GM21825 (cell line): ENCODE measurements around the gene CLDN19.
"Not testable (repeated sequence)": the region's sequence is repeated elsewhere in the genome, so short reads cannot be mapped to it uniquely, and the experiment has no call there.

ENCODE experiments used
- ATAC-seq: cut with Tn5 transposase; IDR thresholded peaks from one replicate; pipeline ENCODE4 v1.9.1; 2021; ENCODE audit warnings: mild to moderate bottlenecking, moderate library complexity; ENCODE audit not compliant: unreplicated experiment

CLDN19 gene

GRCh38 chr1:42713293-42713692 is 26.7 kb downstream of the CLDN19 start:
- ATAC-seq: no peak

DNA sequence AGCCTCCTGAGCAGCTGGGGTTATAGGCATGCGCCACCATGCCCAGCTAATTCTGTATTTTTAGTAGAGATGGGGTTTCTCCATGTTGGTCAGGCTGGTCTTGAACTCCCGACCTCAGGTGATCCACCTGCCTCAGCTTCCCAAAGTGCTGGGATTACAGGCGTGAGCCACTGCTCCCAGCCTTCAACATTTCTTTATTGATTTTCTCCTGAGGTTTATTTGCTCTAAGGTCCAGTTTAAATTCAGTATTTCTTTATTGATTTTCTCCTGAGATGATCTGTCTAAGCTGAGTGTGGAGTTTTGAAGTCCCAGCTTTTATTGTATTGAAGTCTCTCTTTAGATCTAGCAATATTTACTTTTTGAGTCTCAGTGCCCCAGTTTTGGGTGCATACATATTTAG is 27.2 kb downstream of the CLDN19 start:
- ATAC-seq: not testable (repeated sequence)

- ATAC-seq: no peak
These were observed 36.1 kb downstream of the CLDN19 start for GRCh38 chr1:42703888-42704464.

GRCh38 chr1:42700006-42700405 is 40.0 kb downstream of the CLDN19 start:
- no peak for ATAC-seq

DNA sequence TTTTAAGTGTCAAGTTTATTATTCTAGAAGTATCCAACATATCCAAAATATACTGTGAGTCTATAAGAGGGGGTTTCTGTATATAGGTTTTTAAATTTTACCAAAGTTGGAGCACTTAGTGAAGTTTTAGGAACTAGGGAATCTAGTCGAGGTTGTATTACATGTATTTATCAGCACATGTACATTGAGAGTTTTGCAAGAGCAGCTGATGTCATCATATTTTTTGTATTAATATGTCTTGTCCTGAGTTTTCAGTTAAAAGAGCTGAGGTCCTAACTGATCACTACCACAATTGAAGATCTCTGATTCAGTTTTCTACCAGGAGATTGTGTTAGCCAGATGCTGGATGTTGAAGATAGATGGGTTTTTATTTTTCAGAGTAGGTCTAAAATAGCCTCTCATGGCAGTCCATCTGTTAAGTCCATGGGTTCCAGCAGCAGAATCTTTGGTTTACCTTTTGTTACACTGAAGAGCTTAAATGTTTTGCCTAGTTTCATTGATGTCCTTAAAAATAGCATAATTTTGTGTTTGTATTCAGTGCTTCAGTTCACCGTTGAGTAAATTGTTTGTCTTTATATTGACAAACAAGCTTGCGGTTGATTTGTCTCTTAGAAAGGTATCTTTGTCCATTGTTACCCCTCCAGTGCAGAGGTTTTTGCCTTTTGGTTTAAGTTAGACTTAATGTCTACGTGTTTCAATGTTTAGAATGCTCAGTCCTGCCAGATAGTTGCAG is 41.8 kb downstream of the CLDN19 start:
- no peak for ATAC-seq

DNA sequence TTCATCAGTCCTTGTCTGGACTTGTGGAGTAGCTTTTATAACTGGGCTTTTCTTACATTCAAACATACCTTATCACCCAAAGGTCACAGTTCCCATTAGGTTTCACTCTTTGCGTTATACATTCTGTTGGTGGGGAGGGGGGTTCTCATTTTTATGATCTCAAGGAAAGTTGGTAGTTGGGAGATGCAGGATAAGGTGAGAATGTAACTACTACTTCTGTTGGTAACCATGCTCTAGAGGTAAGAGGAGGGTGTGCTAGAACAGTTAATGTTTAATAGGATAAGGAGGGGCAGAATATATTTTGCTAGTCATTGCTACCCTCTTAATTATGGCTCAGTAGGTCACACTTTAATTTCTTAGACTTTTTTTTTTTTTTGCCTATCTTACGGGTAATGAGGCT is 47.1 kb downstream of the CLDN19 start:
- ATAC-seq: no peak

GRCh38 chr1:42692461-42692860 is 47.6 kb downstream of the CLDN19 start:
- no peak for ATAC-seq

- ATAC-seq: no peak
These were observed 48.9 kb downstream of the CLDN19 start for GRCh38 chr1:42691157-42691498.

DNA sequence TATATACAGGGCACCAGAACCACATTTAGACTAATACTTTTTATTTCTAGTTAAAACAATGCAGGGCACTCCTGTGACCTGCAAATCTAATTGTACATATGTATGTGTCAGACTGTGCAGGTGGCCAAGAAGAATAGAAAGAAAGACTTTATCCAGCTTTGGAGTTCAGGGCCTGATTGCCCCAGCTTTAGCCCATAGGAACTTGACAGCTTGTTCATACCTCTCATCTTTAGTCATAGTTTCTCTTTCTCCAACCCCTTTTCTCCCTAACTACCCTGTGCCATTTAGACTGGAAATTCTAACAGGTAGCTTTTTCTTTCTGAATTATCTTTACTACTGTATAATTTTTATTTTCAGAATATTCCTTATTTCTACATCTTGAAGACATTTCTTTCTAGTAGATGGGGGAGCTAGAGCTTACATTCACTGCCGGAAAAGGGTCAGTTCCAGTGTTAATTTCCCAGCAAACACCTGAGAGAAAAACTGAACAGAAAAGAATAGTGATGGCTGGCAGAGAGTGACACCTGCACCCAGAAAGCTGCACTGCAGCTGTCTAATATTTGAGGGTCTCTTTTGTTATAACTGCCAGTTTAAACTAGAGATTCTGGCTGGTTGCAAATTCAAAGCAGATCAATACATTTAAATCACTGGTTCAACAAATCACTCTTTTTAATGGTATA is 49.4 kb downstream of the CLDN19 start:
- ATAC-seq: no peak

DNA sequence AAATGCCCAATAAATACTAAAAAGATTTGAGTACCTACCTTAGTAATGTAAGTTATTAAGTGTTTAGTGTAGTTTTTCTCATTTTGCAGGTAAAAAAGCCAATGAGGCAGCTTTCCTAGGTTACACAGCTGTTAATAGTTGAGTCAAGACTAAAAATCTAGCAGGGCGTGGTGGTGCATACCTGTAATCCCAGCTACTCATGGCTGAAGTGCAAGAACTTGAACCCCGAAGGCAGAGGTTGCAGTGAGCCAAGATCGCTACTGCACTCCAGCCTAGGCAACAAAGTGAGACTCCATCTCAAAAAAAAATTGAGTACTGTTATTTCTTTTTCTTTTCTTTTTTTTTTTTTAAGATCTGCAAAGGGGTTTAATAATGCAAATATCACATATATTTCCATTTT is 50.1 kb downstream of the CLDN19 start:
- ATAC-seq: no peak

- ATAC-seq: no peak
These were observed 53.6 kb downstream of the CLDN19 start for GRCh38 chr1:42686418-42686817.

- ATAC-seq: no peak
These were observed 55.9 kb downstream of the CLDN19 start for GRCh38 chr1:42684139-42684538.
